Mucosa of gallbladder (tissue), 1 donor: Measurements from ENCODE around the gene CPLX1. TPM values are rescaled to one million over a fixed set of nuclear protein-coding genes. Genes with fewer than 3 reads are reported as not detected.

Source experiments
- DNase-seq: peaks from one replicate; pipeline ENCODE4 v3.0.0-alpha.2; 2020; ENCODE audit warnings: low spot score
- total RNA-seq: library from RNA; stranded (reverse); gene quantifications from one replicate; pipeline ENCODE4 v1.2.1, GENCODE V29; 2021
- donor health status: DM: no; HTN: no; CAD: no.

The CPLX1 gene
- total RNA-seq, 1 donor from 2014 or later = 3.3 TPM

GRCh38 chr4:832536-832935 is 6.6 kb upstream of the CPLX1 start:
- no peak for DNase-seq

- no peak for DNase-seq
Measured at GRCh38 chr4:832108-832507, 6.2 kb upstream of the CPLX1 start.

GRCh38 chr4:831483-831805 is 5.5 kb upstream of the CPLX1 start:
- DNase-seq = no peak

- no peak for DNase-seq
Measured at GRCh38 chr4:830601-831482, 4.9 kb upstream of the CPLX1 start.

GRCh38 chr4:829761-830600 is 4.1 kb upstream of the CPLX1 start:
- DNase-seq = no peak

- DNase-seq = no peak
Measured at GRCh38 chr4:829291-829690, 3.4 kb upstream of the CPLX1 start.

GRCh38 chr4:828641-829271 is 2.8 kb upstream of the CPLX1 start:
- no peak for DNase-seq

GRCh38 chr4:827209-828081 is 1.5 kb upstream of the CPLX1 start:
- DNase-seq = no peak

- no peak for DNase-seq
Measured at GRCh38 chr4:826508-827208, 729 bp upstream of the CPLX1 start.

- no peak for DNase-seq
Measured at GRCh38 chr4:825063-825970, 612 bp downstream of the CPLX1 start.

- DNase-seq = no peak
Measured at GRCh38 chr4:824461-825062, 1.4 kb downstream of the CPLX1 start.

GRCh38 chr4:823761-824460 is 2.0 kb downstream of the CPLX1 start:
- no peak for DNase-seq

- no peak for DNase-seq
Measured at GRCh38 chr4:823176-823760, 2.7 kb downstream of the CPLX1 start.

- no peak for DNase-seq
Measured at GRCh38 chr4:822361-823175, 3.4 kb downstream of the CPLX1 start.

GRCh38 chr4:821631-822030 is 4.3 kb downstream of the CPLX1 start:
- no peak for DNase-seq

GRCh38 chr4:821181-821591 is 4.7 kb downstream of the CPLX1 start:
- no peak for DNase-seq
